ENCODE measurements around the gene BICDL2. TPM values are rescaled to one million over a fixed set of nuclear protein-coding genes. Genes with fewer than 3 reads are reported as not detected.
"Not testable (repeated sequence)": the region's sequence is repeated elsewhere in the genome, so short reads cannot be mapped to it uniquely, and the experiment has no call there.

BICDL2 gene
- total and polyA plus RNA-seq, 2 experiments from 2014 or later = not detected

DNA sequence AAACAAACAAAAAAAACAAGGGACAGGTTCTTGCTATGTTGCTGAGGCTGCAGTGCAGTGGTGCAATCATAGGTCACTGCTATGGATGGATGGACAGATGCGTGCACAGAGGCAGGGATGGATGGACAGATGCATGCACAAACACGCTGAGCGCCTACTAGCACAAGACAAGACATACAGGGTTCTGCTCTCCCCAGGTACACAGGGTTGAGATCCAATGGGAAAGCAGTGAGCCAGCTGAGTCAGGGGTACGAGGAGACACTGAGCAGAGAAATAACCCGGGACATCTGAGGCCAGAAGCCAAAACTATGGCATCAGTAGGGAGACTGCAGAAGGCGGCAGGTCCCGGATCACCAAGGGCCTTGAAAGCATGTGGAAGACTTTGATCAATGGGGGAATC lies 34.9 kb upstream of the BICDL2 start:
- Histone ChIP-seq H3K4me1 (ENCODE audit: low read depth) (no peaks in the 10 kb centered on the region), H3K27ac (no peak overlapping the region), H3K4me3 (no peak overlapping the region), H3K9me3 (ENCODE audit: low read depth) (no peaks in the 10 kb centered on the region), H3K27me3 (no peaks in the 10 kb centered on the region), H3K36me3 (no peaks in the 10 kb centered on the region)
- no peak for DNase-seq (ENCODE audit: low read depth in 1 of 2, low spot score in 1 of 2)
- TF ChIP-seq, protein P1, sequence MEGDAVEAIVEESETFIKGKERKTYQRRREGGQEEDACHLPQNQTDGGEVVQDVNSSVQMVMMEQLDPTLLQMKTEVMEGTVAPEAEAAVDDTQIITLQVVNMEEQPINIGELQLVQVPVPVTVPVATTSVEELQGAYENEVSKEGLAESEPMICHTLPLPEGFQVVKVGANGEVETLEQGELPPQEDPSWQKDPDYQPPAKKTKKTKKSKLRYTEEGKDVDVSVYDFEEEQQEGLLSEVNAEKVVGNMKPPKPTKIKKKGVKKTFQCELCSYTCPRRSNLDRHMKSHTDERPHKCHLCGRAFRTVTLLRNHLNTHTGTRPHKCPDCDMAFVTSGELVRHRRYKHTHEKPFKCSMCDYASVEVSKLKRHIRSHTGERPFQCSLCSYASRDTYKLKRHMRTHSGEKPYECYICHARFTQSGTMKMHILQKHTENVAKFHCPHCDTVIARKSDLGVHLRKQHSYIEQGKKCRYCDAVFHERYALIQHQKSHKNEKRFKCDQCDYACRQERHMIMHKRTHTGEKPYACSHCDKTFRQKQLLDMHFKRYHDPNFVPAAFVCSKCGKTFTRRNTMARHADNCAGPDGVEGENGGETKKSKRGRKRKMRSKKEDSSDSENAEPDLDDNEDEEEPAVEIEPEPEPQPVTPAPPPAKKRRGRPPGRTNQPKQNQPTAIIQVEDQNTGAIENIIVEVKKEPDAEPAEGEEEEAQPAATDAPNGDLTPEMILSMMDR (IDR thresholded peaks at IDR 0.05; ENCODE audit: low read depth, low read length) = no peak

DNA sequence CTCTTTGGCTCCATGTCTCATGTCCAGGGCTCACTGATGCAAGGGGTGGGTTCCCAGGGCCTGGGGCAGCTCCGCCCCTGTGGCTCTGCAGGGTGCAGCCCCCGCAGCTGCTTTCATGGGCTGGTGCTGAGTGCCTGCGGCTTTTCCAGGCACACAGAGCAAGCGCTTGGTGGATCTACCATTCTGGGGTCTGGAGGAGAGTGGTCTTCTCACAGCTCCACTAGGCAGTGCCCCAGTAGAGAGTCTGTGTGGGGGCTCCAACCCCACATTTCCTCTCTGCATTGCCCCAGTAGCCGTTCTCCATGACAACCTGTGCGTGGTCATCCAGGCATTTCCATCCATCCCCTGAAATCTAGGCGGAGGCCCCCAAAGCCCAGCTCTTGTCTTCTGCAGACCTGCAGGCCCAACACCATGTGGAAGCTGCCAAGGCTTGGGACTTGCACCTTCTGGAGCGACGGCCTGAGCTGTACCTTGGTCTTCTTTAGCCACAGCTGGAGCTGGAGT lies 33.9 kb upstream of the BICDL2 start:
- H3K27ac ChIP-seq = no peak overlapping the region
- H3K4me3 ChIP-seq = no peak overlapping the region
- TF ChIP-seq, protein P1 (IDR thresholded peaks at IDR 0.05; ENCODE audit: low read depth, low read length) = no peak
- no peaks in the 10 kb centered on the region for H3K9me3 ChIP-seq (ENCODE audit: low read depth)
- no peaks in the 10 kb centered on the region for H3K4me1 ChIP-seq (ENCODE audit: low read depth)
- H3K27me3 ChIP-seq = no peaks in the 10 kb centered on the region
- H3K36me3 ChIP-seq = no peaks in the 10 kb centered on the region
- DNase-seq (ENCODE audit: low read depth in 1 of 2, low spot score in 1 of 2) = no peak

DNA sequence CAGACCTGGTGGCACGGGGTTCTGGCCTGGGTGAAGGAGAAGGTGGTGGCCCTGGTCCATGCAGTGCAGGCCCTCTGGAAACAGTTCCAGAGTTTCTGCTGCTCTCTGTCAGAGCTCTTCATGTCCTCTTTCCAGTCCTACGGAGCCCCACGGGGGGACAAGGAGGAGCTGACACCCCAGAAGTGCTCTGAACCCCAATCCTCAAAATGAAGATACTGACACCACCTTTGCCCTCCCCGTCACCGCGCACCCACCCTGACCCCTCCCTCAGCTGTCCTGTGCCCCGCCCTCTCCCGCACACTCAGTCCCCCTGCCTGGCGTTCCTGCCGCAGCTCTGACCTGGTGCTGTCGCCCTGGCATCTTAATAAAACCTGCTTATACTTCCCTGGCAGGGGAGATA lies 32.4 kb upstream of the BICDL2 start:
- not testable (repeated sequence) for H3K4me3 ChIP-seq; DNase-seq (ENCODE audit: low read depth in 1 of 2, low spot score in 1 of 2); H3K9me3 ChIP-seq (ENCODE audit: low read depth); H3K27ac ChIP-seq; H3K36me3 ChIP-seq; H3K27me3 ChIP-seq; H3K4me1 ChIP-seq (ENCODE audit: low read depth)

DNA sequence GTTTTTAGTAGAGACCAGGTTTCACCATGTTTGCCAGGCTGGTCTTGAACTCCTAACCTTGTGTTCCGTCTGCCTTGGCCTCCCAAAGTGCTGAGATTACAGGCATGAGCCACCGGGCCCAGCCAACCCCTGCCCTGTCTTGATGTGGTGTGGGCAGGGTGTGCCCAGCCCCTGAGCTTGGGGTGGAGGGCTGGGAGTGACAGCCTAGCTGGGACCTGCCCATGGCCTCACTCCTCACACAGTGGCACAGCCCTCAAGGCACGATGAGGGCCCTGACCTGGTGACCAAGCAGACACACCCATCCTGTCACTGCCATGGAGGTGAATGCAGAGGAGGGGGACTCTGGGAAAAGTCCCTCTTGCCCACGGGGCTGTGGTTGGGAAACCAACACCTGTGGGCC lies 31.7 kb upstream of the BICDL2 start:
- Histone ChIP-seq H3K9me3 (ENCODE audit: low read depth) (no peaks in the 10 kb centered on the region), H3K27me3 (no peaks in the 10 kb centered on the region), H3K36me3 (no peaks in the 10 kb centered on the region), H3K4me3 (no peak overlapping the region), H3K27ac (no peak overlapping the region), H3K4me1 (ENCODE audit: low read depth) (no peaks in the 10 kb centered on the region)
- DNase-seq (ENCODE audit: low read depth in 1 of 2, low spot score in 1 of 2) = no peak
- TF ChIP-seq, protein P1 (IDR thresholded peaks at IDR 0.05; ENCODE audit: low read depth, low read length) = no peak

DNA sequence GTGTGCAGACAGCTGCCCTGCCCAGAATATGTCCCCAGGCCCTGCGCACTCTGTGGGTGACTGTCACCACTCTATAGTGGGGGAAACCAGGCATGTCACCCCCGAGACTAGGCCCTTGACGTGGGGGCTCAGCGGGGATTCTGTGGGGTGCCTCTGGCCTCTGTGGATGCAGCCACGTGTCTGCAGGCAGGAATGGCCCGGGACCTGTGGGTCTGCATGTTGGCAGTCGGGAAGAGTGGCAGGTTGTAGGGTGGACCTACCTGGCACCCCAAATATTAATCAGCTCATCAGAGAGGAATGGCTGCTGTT lies 29.6 kb upstream of the BICDL2 start:
- TF ChIP-seq, protein P1 (IDR thresholded peaks at IDR 0.05; ENCODE audit: low read depth, low read length) = no peak
- Histone ChIP-seq H3K36me3 (no peaks in the 10 kb centered on the region), H3K4me3 (no peak overlapping the region), H3K9me3 (ENCODE audit: low read depth) (no peaks in the 10 kb centered on the region), H3K27me3 (no peaks in the 10 kb centered on the region), H3K27ac (no peak overlapping the region), H3K4me1 (ENCODE audit: low read depth) (no peaks in the 10 kb centered on the region)
- DNase-seq (ENCODE audit: low read depth in 1 of 2, low spot score in 1 of 2) = no peak

DNA sequence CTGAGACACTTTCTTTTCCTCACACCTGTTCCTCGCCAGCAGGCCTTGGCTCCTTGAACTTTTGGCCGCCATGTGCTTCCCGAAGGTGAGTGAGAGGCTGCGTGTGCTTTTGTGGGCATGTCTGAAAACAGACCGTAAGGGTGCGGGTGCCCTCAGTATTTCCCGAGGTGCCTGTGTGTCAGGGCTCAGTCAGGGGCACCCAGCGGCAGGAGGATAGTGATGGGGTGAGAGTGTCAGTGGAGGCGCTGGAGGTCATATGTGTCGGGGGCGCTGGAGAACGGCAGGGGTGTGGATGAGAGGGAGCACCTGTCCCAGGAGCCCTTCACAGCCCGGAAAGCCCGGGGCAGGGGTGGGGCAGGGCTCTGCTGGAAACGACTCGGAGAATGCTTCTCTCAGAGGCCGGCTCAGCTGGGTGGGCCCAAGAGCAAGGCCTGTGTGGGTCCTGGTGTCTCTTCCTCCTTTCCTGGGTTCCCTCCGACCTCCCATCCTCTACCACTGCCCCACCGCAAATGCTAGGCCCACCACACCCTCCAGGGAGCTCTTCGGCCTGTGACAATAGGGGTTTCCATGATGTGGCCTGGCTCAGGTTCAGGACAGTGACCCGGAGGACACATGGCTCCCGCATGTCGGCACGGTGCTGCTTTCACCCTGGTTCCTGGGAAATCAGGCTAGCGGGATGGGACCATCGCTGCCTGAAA lies 29.1 kb upstream of the BICDL2 start:
- Histone ChIP-seq H3K27ac (no peak overlapping the region), H3K4me3 (no peak overlapping the region), H3K4me1 (ENCODE audit: low read depth) (no peaks in the 10 kb centered on the region), H3K27me3 (no peaks in the 10 kb centered on the region), H3K9me3 (ENCODE audit: low read depth) (no peaks in the 10 kb centered on the region), H3K36me3 (no peaks in the 10 kb centered on the region)
- no peak for DNase-seq (ENCODE audit: low read depth in 1 of 2, low spot score in 1 of 2)
- TF ChIP-seq, protein P1 (IDR thresholded peaks at IDR 0.05; ENCODE audit: low read depth, low read length) = no peak

All from cardiac muscle cell (in vitro differentiated cells and primary cell).